Stimulated activated CD8-positive, alpha-beta memory T cell treated with anti-CD3 and anti-CD28 coated beads, Interleukin-4, amount 100 ng/mL, for 1 hour (primary cell): ENCODE results near the gene RCOR1.
A peak's percentile ranks its signal among the peaks of the same experiment; 100 is the strongest.
"Not testable (repeated sequence)": the region's sequence is repeated elsewhere in the genome, so short reads cannot be mapped to it uniquely, and the experiment has no call there.

ENCODE experiments used
- DNase-seq, 2 donors: peaks; one replicate each; pipeline ENCODE4 v3.0.0-alpha.2; 2020; ENCODE audit warnings: low read depth in 2 of 2, low spot score in 1 of 2

RCOR1 gene

GRCh38 chr14:102591944-102592762 lies at the start of gene RCOR1:
Gene RCOR1, plus strand, starts transcription at chr14:102592649. Its CDS starts 238 bp downstream, at chr14:102592887.
- DNase-seq = peak; percentile 88 to 94

- DNase-seq = no peak
Observed at GRCh38 chr14:102544046-102544746, 48.3 kb upstream of the RCOR1 start.

- DNase-seq = no peak
Observed at GRCh38 chr14:102544747-102545460, 47.5 kb upstream of the RCOR1 start.

- DNase-seq = no peak
Observed at GRCh38 chr14:102545461-102546265, 46.8 kb upstream of the RCOR1 start.

- DNase-seq = no peak
Observed at GRCh38 chr14:102548616-102549240, 43.7 kb upstream of the RCOR1 start.

GRCh38 chr14:102550927-102551401 lies 41.5 kb upstream of the RCOR1 start:
- not testable (repeated sequence) for DNase-seq

- no peak for DNase-seq
Observed at GRCh38 chr14:102551995-102552705, 40.3 kb upstream of the RCOR1 start.

GRCh38 chr14:102554821-102555819 lies 37.3 kb upstream of the RCOR1 start:
- peak in 1 of 2 donors; percentile 40 for DNase-seq

- no peak for DNase-seq
Observed at GRCh38 chr14:102556098-102556677, 36.3 kb upstream of the RCOR1 start.

GRCh38 chr14:102557434-102558226 lies 34.8 kb upstream of the RCOR1 start:
- DNase-seq = no peak

GRCh38 chr14:102558556-102558955 lies 33.9 kb upstream of the RCOR1 start:
- DNase-seq = no peak

GRCh38 chr14:102560458-102561261 lies 31.8 kb upstream of the RCOR1 start:
- DNase-seq = no peak

- no peak for DNase-seq
Observed at GRCh38 chr14:102565331-102565887, 27.0 kb upstream of the RCOR1 start.

- no peak for DNase-seq
Observed at GRCh38 chr14:102565959-102566358, 26.5 kb upstream of the RCOR1 start.

GRCh38 chr14:102568115-102568614 lies 24.3 kb upstream of the RCOR1 start:
- DNase-seq = peak in 1 of 2 donors; percentile 21
